Small intestine (tissue), 7 donors: ENCODE results near the gene CYP21A2. TPM values are rescaled to one million over a fixed set of nuclear protein-coding genes. Genes with fewer than 3 reads are reported as not detected.
A peak's percentile ranks its signal among the peaks of the same experiment; 100 is the strongest.

Experiments used
- DNase-seq, 2 donors: peaks; one replicate each; pipeline versions ENCODE4 v3.0.0 to v3.0.0-alpha.2; 2013
- FAIRE-seq: peaks from 2 replicates; lab custom pipeline; 2012; peaks lifted over from hg19 to GRCh38; lab: Jason Lieb, UNC
- H3K27ac ChIP-seq, 3 donors: one replicate each; pipeline ENCODE4 v1.5.1; 2013; ENCODE audit warnings: low read length in 2 of 3, mild to moderate bottlenecking in 2 of 3, control low read depth in 1 of 3, inconsistent platforms in 1 of 3, low read depth in 1 of 3, moderate library complexity in 1 of 3
- H3K27me3 ChIP-seq, 3 donors: one replicate each; pipeline ENCODE4 v1.6.1; 2013; ENCODE audit warnings: low read length in 3 of 3, inconsistent platforms in 1 of 3; ENCODE audit not compliant: control insufficient read depth in 3 of 3, insufficient read depth in 3 of 3
- H3K36me3 ChIP-seq, 3 donors: one replicate each; pipeline ENCODE4 v1.6.1; 2013; ENCODE audit warnings: low read length in 3 of 3, inconsistent platforms in 1 of 3, low read depth in 1 of 3, mild to moderate bottlenecking in 1 of 3, moderate library complexity in 1 of 3; ENCODE audit not compliant: control insufficient read depth in 3 of 3, insufficient read depth in 2 of 3
- H3K4me1 ChIP-seq, 3 donors: one replicate each; pipeline ENCODE4 v1.6.1; 2013; ENCODE audit warnings: low read length in 2 of 3, inconsistent platforms in 1 of 3, low read depth in 1 of 3, mild to moderate bottlenecking in 1 of 3, moderate library complexity in 1 of 3; ENCODE audit not compliant: control insufficient read depth in 3 of 3, insufficient read depth in 2 of 3
- H3K4me3 ChIP-seq, 3 donors: one replicate each; pipeline ENCODE4 v1.5.1; 2013; ENCODE audit warnings: low read length in 3 of 3, control low read depth in 1 of 3, inconsistent platforms in 1 of 3, low read depth in 1 of 3, mild to moderate bottlenecking in 1 of 3, moderate library complexity in 1 of 3
- H3K9me3 ChIP-seq, 2 donors: one replicate each; pipeline ENCODE4 v1.6.1; 2013; ENCODE audit warnings: low read depth in 1 of 2, low read length in 1 of 2; ENCODE audit not compliant: control insufficient read depth in 2 of 2, insufficient read depth in 1 of 2
- WGBS, 3 donors: extraction: QIAGEN DNeasy Blood & Tissue Kit; methylation state at CpG; one replicate each; pipeline ENCODE4 v1.1.7; 2013; 5-methylcytosine and 5-hydroxymethylcytosine counted together
- polyA plus RNA-seq, 4 donors: library from polyadenylated mRNA; stranded (reverse) in 3 of 4; unstranded in 1 of 4; fragments of 200-250 nt in 3 of 4; fragments of 120-200 nt in 1 of 4; gene quantifications; one replicate each; pipeline versions ENCODE4 v1.2.1 to v1.2.3, GENCODE V29; 2013
- donor health status: healthy with polysubstance abuse.
- donor health status: control.
- donor health status: control.
- donor health status: Bipolar disorder and iron deficiency.
- donor health status: healthy.

CYP21A2 gene
- polyA plus RNA-seq, 4 donors: 0.18 to 3.4 (median 0.98) TPM

DNA sequence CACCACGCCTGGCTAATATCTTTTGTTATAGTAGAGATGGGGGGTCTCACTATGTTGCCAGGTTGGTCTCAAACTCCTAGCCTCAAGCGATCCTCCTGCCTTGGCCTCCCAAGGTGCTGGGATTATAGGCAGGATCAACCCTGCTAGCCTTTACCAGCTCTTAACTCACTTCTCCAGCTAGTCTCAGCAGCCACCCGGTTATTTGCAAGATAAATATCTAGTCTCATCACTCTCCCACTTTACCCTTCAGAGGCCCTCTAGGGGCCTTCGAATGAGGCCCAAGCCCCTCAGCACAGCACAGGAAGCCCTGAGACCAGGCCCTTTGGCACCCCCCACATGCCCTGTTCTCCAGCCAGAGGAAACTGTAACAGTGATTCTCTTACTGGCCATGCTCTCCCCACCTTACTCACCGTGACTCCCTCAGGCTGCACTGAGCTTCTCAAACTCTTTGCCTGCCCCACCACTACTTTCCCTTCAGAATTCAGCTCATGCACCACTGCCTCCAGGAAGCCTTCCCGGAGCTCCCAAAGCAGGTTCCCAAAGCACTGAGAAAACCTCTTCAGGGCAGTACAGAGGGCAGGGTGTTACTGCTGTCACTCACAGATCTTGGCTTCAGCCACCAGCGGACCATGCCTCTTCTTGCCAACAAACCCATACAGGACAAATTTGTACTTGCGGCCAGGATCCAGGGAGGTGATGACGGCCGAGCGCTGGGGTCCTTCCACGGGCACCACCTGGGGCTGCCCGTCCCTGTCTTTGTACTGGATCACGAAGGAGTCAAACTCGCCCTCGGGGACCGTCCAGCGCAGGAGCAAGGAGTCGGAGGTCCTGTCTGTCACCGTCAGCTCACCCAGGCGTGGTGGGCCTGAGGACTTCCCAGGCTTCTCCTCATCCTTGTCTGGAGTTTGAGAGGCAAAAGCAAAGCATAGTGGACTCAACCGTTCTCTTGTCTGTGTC lies 45.9 kb downstream of the CYP21A2 start:
- Histone ChIP-seq H3K36me3 (peaks cover 0 to 30% (median 0%) of the 10 kb centered on the region in 3 donors), H3K9me3 (no peaks in the 10 kb centered on the region), H3K27ac (peak overlapping the region in 1 of 3 donors; percentile 48), H3K4me1 (peaks cover 2 to 33% (median 3%) of the 10 kb centered on the region in 3 donors), H3K27me3 (peaks cover 0 to 10% (median 0%) of the 10 kb centered on the region in 3 donors), H3K4me3 (no peak overlapping the region)
- WGBS, 3 donors: 93 to 96% (median 93%) methylated on average over 22 of the region's 22 CpGs
- DNase-seq (no peak), FAIRE-seq (no peak)

DNA sequence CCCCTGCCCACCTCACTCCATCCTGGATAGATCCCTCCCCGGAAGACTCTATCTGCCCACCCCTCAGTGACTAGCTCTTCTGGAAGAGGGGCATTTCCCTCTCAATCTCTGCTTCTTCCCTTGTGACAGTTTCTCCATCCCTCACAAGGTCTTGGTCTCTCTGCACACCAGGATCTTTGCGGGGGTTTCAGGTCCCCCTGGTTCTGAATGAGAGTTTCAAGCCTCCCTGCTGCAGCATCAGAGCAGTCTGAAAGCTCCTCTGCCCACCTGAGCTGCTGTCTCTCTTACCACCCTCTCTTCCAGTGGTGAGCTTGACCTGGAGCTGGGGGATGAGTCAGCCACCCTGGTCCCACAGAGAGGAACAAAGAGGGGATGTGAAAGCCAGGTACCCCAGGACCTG lies 46.6 kb downstream of the CYP21A2 start:
- no peak overlapping the region for H3K4me3 ChIP-seq
- no peaks in the 10 kb centered on the region for H3K9me3 ChIP-seq
- FAIRE-seq (no peak), DNase-seq (no peak)
- no peak overlapping the region for H3K27ac ChIP-seq
- 89 to 96% (median 94%) methylated on average over 2 of the region's 2 CpGs for WGBS, 3 donors
- H3K36me3 ChIP-seq: peaks cover 0 to 25% (median 0%) of the 10 kb centered on the region in 3 donors
- H3K4me1 ChIP-seq: peaks cover 2 to 40% (median 3%) of the 10 kb centered on the region in 3 donors
- H3K27me3 ChIP-seq: peaks cover 0 to 10% (median 0%) of the 10 kb centered on the region in 3 donors

DNA sequence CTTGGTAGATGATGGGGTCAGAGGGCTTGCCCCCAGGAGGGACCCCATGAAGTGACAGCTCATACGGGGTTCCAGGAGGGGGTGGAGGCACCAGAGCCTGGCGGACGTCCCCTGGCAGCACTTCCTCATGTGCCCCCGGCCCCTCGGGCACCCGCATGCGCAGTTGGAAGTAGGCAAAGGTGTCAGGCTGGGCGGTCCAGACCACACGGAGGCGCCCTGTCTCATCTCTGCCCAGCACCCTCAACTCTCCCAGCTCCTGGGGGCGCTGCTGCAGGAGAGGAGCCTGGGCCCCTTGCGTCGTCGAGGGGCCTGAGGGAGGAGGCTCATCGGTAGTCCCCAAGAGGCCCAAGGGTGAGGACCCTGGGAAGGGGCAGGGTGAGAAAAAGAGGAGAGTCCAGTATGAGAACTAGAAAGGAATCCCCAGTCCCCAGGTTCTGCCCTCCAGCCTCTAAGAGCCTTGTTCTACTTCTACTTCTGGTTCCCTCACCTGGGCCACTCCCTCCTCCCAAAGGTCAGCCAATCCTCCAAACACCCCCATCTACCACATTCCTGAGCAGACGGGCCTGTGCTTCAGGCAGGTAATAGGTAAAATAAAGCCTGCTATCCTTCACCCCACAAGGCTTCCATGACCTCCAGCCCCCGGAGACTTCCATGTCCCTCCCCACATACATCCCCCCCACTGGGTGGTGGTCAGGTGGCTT lies 47.7 kb downstream of the CYP21A2 start:
- Histone ChIP-seq H3K36me3 (peaks cover 0 to 21% (median 0%) of the 10 kb centered on the region in 3 donors), H3K4me1 (peaks cover 2 to 41% (median 3%) of the 10 kb centered on the region in 3 donors), H3K9me3 (no peaks in the 10 kb centered on the region), H3K27ac (peak overlapping the region in 1 of 3 donors; percentile 2), H3K4me3 (no peak overlapping the region), H3K27me3 (peaks cover 0 to 10% (median 0%) of the 10 kb centered on the region in 3 donors)
- DNase-seq (peak; percentile 66 to 77), FAIRE-seq (no peak)
- 75 to 79% (median 78%) methylated on average over 17 of the region's 17 CpGs for WGBS, 3 donors

DNA sequence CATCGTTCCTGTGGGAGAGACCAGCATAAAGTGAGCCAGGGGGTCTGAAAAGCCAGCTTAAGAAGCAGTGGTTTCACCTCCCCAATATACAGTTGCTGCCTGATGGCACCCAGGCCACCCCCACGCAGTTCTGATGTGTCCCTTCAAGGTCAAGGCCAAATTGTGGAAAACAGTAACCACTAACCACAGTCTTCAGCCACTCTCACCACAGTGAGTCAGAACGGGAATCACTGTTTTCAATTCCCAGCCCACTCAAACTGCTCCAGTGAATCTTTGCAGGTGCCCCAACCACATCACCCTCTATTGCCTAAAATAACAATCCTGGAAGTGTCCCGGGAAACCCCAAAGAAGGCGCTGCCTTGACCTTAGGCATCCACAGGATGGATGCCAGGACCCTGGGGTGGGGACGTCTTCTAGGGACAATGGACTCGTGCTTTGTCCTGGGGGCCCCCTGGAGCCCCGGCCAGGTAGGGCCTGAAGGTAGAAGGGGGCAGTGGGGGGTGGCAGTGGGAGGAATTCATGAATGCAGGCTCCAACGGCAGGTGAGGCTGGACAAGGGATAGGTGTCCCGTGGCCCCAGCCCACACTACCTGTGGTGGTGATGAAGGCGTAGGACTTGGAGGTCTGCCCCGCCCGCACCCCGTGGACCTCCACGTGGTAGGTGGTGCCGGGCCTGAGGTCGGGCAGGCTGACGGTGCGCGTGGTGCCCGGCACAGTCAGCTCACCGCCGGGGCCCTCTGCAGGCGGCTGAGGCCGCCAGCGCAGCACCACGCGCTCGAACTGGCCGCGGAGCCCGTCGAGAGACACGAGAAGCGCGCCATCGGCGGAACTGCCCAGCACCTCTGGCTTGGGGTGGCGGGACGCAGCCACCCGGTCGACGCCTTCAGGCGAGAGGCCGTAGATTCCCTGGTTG lies 48.7 kb downstream of the CYP21A2 start:
- WGBS, 3 donors: 35 to 43% (median 42%) methylated on average over 39 to 45 of the region's 45 CpGs

DNA sequence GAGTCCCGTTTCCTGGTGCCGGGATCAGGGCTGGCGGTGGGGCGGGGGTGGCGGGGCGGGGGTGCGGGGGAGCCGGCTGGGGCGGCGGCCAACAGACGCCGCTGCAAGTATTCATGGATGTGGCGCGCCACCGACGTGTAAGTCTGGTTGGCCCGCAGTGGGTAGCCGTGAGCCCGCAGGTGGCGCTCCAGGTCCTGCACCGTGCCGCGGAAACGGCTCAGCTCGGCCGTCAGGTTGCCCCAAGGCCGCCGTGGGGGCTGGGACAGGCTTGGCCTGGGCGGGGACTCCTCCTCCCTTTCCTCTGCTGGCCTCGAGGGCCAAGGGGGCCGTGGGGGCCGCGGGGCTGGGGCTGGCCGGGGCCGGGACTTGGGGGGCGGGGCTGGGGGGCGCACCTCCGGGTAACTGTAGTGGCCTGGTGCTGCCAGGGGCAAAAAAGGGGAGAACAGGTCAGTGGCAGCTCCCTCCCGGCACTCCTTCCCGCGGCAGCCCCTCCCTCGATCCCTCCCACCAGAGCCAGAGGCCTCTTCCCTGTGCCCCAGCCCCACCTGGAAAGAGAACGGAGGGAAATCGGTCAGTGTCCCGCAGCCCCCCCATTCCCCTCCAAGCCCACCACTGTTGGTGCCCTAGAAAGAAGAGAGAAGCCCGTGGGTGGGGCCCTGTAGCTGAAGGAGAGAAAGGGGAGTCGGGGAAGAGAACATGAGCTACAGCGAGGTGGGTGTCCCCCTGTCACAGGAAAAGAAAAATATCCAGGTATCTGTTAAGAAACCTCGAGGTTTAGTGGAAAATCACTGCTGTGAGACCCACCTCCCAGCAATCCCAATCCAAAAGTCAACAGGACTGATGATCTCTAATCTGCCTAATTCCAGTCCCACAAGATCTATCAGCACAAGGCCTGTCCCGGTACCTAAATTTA lies 49.6 kb downstream of the CYP21A2 start:
- Histone ChIP-seq H3K36me3 (peaks cover 0 to 12% (median 0%) of the 10 kb centered on the region in 3 donors), H3K4me1 (peaks cover 2 to 44% (median 3%) of the 10 kb centered on the region in 3 donors), H3K27me3 (peaks cover 0 to 10% (median 0%) of the 10 kb centered on the region in 3 donors), H3K9me3 (no peaks in the 10 kb centered on the region), H3K27ac (peak overlapping the region in 2 of 3 donors; percentile 36 to 41), H3K4me3 (no peak overlapping the region)
- DNase-seq: peak; percentile 78 to 91
- FAIRE-seq: no peak
- 14 to 25% (median 21%) methylated on average over 32 to 50 of the region's 50 CpGs for WGBS, 3 donors

More for the DNA sequence above, 48.7 kb downstream of the CYP21A2 start:
- Histone ChIP-seq H3K27ac (peak overlapping the region in 1 of 3 donors; percentile 18), H3K4me3 (no peak overlapping the region), H3K36me3 (peaks cover 0 to 19% (median 0%) of the 10 kb centered on the region in 3 donors), H3K27me3 (peaks cover 0 to 10% (median 0%) of the 10 kb centered on the region in 3 donors), H3K9me3 (no peaks in the 10 kb centered on the region), H3K4me1 (peaks cover 2 to 41% (median 3%) of the 10 kb centered on the region in 3 donors)
- DNase-seq: peak in 1 of 2 donors; percentile 52
- FAIRE-seq: no peak

DNA sequence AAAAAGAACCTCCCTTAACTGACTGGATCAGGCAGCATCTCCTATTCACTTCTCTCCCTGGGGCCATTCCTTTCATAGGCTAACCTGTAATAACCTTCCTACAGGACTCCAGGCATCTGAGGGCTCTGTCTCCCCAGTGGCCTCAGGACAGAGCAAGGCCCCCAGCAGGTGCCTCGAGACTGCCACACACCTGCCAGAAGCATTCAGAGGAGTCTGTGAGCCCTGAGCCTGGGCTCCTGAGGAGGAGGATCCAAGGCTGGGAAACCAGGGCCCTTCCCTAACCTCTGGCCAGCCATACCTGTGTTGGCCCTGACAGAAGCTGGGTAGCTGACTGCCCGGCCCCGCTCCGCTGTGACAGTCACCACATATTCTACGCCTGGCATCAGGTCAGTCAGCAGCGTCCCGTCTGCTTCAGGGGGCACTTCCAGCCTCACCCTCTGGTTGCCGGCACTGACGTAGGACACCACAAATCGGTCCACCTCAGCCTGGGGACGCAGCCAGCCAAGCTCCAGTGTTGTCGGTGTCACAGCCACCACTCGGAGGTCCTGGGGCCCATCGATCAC lies 50.4 kb downstream of the CYP21A2 start:
- H3K4me3 ChIP-seq: no peak overlapping the region
- H3K27ac ChIP-seq: peak overlapping the region in 1 of 3 donors; percentile 36
- no peaks in the 10 kb centered on the region for H3K9me3 ChIP-seq
- FAIRE-seq: no peak
- no peak for DNase-seq
- WGBS, 3 donors: 84 to 92% (median 89%) methylated on average over 14 of the region's 14 CpGs
- peaks cover 0 to 6% (median 0%) of the 10 kb centered on the region in 3 donors for H3K36me3 ChIP-seq
- H3K27me3 ChIP-seq: peaks cover 0 to 10% (median 0%) of the 10 kb centered on the region in 3 donors
- peaks cover 2 to 45% (median 3%) of the 10 kb centered on the region in 3 donors for H3K4me1 ChIP-seq
